Retinal pigment epithelial cell (primary cell): Measurements from ENCODE around the gene PCNX2.

Source experiments
- DNase-seq: peaks from one replicate; pipeline ENCODE4 v3.0.0-alpha.2; 2010; ENCODE audit warnings: low read depth
- H3K4me3 ChIP-seq: 2 replicates; pipeline ENCODE4 v1.5.1; 2011; ENCODE audit warnings: mild to moderate bottlenecking, low read length, control low read depth, moderate library complexity
- CTCF ChIP-seq: conservative IDR thresholded peaks from 2 replicates; pipeline ENCODE4 v1.5.1; 2011; ENCODE audit warnings: low read depth, low read length, control low read depth, inconsistent platforms

Gene PCNX2

GRCh38 chr1:233319272-233319671 lies 23.7 kb upstream of the PCNX2 start:
- no peak for TF ChIP-seq CTCF
- DNase-seq = no peak
- no peak overlapping the region for H3K4me3 ChIP-seq

- TF ChIP-seq CTCF = no peak
- H3K4me3 ChIP-seq = no peak overlapping the region
- DNase-seq = no peak
These were observed 20.9 kb upstream of the PCNX2 start for GRCh38 chr1:233316473-233316872.

GRCh38 chr1:233315718-233316301 lies 20.3 kb upstream of the PCNX2 start:
- no peak for DNase-seq
- no peak for TF ChIP-seq CTCF
- H3K4me3 ChIP-seq = no peak overlapping the region

- TF ChIP-seq CTCF = no peak
- no peak for DNase-seq
- no peak overlapping the region for H3K4me3 ChIP-seq
These were observed 18.1 kb upstream of the PCNX2 start for GRCh38 chr1:233313434-233314155.

- no peak for DNase-seq
- H3K4me3 ChIP-seq = no peak overlapping the region
- peak; percentile 80 for TF ChIP-seq CTCF
These were observed 9.1 kb upstream of the PCNX2 start for GRCh38 chr1:233304489-233305102.

GRCh38 chr1:233300326-233300725 lies 4.8 kb upstream of the PCNX2 start:
- no peak for DNase-seq
- H3K4me3 ChIP-seq = no peak overlapping the region
- TF ChIP-seq CTCF = no peak

GRCh38 chr1:233299450-233299849 lies 3.9 kb upstream of the PCNX2 start:
- no peak for TF ChIP-seq CTCF
- no peak overlapping the region for H3K4me3 ChIP-seq
- no peak for DNase-seq
